ENCODE measurements around the gene TEKT5. TPM values are rescaled to one million over a fixed set of nuclear protein-coding genes. Genes with fewer than 3 reads are reported as not detected.

Gene TEKT5
- total and polyA plus RNA-seq, 2 experiments from 2014 or later = not detected

DNA sequence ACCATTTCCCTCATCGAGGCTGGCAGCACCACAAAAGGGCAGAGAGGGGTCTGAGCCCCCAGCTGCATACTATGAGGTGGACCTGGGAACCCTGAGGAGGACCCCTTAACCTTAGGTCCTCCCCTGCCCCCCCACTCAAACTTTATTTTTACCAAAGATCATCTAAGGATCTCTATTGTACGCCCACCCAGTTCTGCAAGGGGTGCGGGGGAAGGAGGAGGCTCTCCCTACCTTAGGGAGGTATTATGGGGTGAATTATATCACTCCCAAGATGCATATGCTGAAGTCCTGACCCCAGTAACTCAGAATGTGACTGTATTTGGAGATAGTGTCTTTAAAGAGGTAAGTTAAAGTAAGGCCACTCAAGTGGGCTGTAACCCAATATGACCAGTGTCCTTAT is 87.6 kb downstream of the TEKT5 start:
- no peaks in the 10 kb centered on the region for H4K20me1 ChIP-seq (ENCODE audit: insufficient read depth)
- H3K9ac ChIP-seq = no peak overlapping the region
- 65 to 69% methylated on average over 3 of the region's 3 CpGs for WGBS, 2 experiments (ENCODE audit: low coverage in 1 of 2, low lambda C conversion rate in 2 of 2, missing lambda C conversion rate in 2 of 2)
- H3K27ac ChIP-seq = no peak overlapping the region
- H3K4me2 ChIP-seq (ENCODE audit: unreplicated experiment) = no peak overlapping the region
- TF ChIP-seq EZH2 (IDR thresholded peaks at IDR 0.05; ENCODE audit: insufficient read depth, poor library complexity, severe bottlenecking) (no peak), EZH2phosphoT487 (IDR thresholded peaks at IDR 0.05; ENCODE audit: insufficient read depth, low read depth) (no peak)
- H3K36me3 ChIP-seq (ENCODE audit: low read depth) = no peaks in the 10 kb centered on the region
- in situ Hi-C loops (cut with MboI) = no loop called here
- H3K4me1 ChIP-seq (ENCODE audit: insufficient read depth) = peaks cover 20% of the 10 kb centered on the region
- H3K79me2 ChIP-seq (ENCODE audit: insufficient read depth) = no peaks in the 10 kb centered on the region
- no peaks in the 10 kb centered on the region for H3K9me3 ChIP-seq (ENCODE audit: low read depth)
- no peak overlapping the region for H3K4me3 ChIP-seq
- H3K27me3 ChIP-seq (replicated peaks; ENCODE audit: insufficient read depth) = no peaks in the 10 kb centered on the region
- H2AFZ ChIP-seq = no peak overlapping the region
- no peak for DNase-seq
- no peaks in the 10 kb centered on the region for H3K9me2 ChIP-seq (ENCODE audit: insufficient read depth)
- H3F3A ChIP-seq (ENCODE audit: insufficient read depth) = peaks cover 23% of the 10 kb centered on the region

GRCh38 chr16:10606607-10607006 is 88.1 kb downstream of the TEKT5 start:
- Histone ChIP-seq H3K4me1 (ENCODE audit: insufficient read depth) (peaks cover 20% of the 10 kb centered on the region), H3K9ac (no peak overlapping the region), H3K9me3 (ENCODE audit: low read depth) (no peaks in the 10 kb centered on the region), H3K27me3 (replicated peaks; ENCODE audit: insufficient read depth) (no peaks in the 10 kb centered on the region), H3K36me3 (ENCODE audit: low read depth) (no peaks in the 10 kb centered on the region), H3K4me3 (no peak overlapping the region), H3K9me2 (ENCODE audit: insufficient read depth) (no peaks in the 10 kb centered on the region), H4K20me1 (ENCODE audit: insufficient read depth) (no peaks in the 10 kb centered on the region), H3K79me2 (ENCODE audit: insufficient read depth) (no peaks in the 10 kb centered on the region), H3F3A (ENCODE audit: insufficient read depth) (peaks cover 23% of the 10 kb centered on the region), H2AFZ (no peak overlapping the region), H3K4me2 (ENCODE audit: unreplicated experiment) (no peak overlapping the region), H3K27ac (no peak overlapping the region)
- no peak for DNase-seq
- 84 to 88% methylated on average over 6 of the region's 6 CpGs for WGBS, 2 experiments (ENCODE audit: low coverage in 1 of 2, low lambda C conversion rate in 2 of 2, missing lambda C conversion rate in 2 of 2)
- TF ChIP-seq EZH2 (IDR thresholded peaks at IDR 0.05; ENCODE audit: insufficient read depth, poor library complexity, severe bottlenecking) (no peak), EZH2phosphoT487 (IDR thresholded peaks at IDR 0.05; ENCODE audit: insufficient read depth, low read depth) (no peak)
- in situ Hi-C loops (cut with MboI) = no loop called here

GRCh38 chr16:10605636-10606035 is 89.1 kb downstream of the TEKT5 start:
- H3K79me2 ChIP-seq (ENCODE audit: insufficient read depth) = no peaks in the 10 kb centered on the region
- no peaks in the 10 kb centered on the region for H4K20me1 ChIP-seq (ENCODE audit: insufficient read depth)
- H3K27me3 ChIP-seq (replicated peaks; ENCODE audit: insufficient read depth) = no peaks in the 10 kb centered on the region
- no peak overlapping the region for H3K4me3 ChIP-seq
- peaks cover 25% of the 10 kb centered on the region for H3K4me1 ChIP-seq (ENCODE audit: insufficient read depth)
- no peak overlapping the region for H3K27ac ChIP-seq
- H3K4me2 ChIP-seq (ENCODE audit: unreplicated experiment) = no peak overlapping the region
- no peak overlapping the region for H2AFZ ChIP-seq
- no peaks in the 10 kb centered on the region for H3K36me3 ChIP-seq (ENCODE audit: low read depth)
- peaks cover 25% of the 10 kb centered on the region for H3F3A ChIP-seq (ENCODE audit: insufficient read depth)
- TF ChIP-seq EZH2 (IDR thresholded peaks at IDR 0.05; ENCODE audit: insufficient read depth, poor library complexity, severe bottlenecking) = no peak
- TF ChIP-seq EZH2phosphoT487 (IDR thresholded peaks at IDR 0.05; ENCODE audit: insufficient read depth, low read depth) = no peak
- in situ Hi-C loops (cut with MboI) = no loop called here
- H3K9ac ChIP-seq = no peak overlapping the region
- no peaks in the 10 kb centered on the region for H3K9me3 ChIP-seq (ENCODE audit: low read depth)
- H3K9me2 ChIP-seq (ENCODE audit: insufficient read depth) = no peaks in the 10 kb centered on the region
- DNase-seq = no peak
- 85 to 91% methylated on average over 3 of the region's 3 CpGs for WGBS, 2 experiments (ENCODE audit: low coverage in 1 of 2, low lambda C conversion rate in 2 of 2, missing lambda C conversion rate in 2 of 2)

DNA sequence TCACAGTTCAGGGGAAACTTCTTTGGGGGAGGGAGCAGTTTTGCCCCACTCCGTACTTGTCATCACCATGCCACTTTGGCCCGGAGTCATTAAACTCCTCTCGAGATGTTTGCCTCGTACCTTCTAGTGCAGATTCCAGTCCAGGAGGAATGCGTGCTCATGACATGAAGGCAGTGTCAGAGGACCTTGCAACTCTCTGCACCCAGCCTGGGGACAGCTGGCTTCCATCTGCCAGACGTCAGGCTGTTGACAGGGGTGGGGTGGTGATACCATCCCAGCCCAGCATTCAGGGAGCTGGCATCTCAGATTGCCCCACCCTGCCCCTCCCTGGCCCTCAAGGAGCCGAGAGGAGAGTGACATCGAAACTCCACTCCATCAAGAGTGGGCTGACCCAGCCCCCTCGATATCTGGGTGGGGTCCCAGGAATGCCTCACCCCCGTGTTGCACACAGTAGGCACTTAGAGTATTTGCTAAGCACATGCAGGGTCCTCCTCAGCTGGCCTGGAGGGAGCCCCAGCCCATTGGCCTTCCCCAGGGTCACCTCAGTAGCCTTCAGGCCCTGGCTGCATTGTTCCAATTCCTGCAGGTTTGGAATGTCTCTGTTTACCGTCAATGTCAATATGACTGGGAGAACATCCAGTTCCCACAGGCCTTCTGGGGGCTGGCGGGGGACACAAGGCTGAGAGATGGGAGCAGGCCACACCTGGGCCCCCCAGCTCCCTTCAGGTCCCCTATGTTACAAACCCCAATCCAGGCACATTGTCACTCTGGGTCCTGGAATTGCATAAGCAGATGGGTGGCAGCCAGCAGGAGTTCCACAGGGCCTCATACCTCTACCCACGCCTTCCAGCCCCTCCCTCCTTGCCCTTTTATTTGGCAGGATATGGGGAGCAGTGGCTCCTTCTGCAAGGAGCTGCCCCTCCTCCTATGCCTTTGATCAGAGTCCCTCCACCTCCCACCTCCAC is 93.0 kb downstream of the TEKT5 start:
- no peak overlapping the region for H3K9ac ChIP-seq
- no peak overlapping the region for H2AFZ ChIP-seq
- H3K9me3 ChIP-seq (ENCODE audit: low read depth) = no peaks in the 10 kb centered on the region
- no peaks in the 10 kb centered on the region for H3K79me2 ChIP-seq (ENCODE audit: insufficient read depth)
- H3K4me1 ChIP-seq (ENCODE audit: insufficient read depth) = peaks cover 9% of the 10 kb centered on the region
- no peak overlapping the region for H3K4me3 ChIP-seq
- no peak for TF ChIP-seq EZH2 (IDR thresholded peaks at IDR 0.05; ENCODE audit: insufficient read depth, poor library complexity, severe bottlenecking)
- no peak for TF ChIP-seq EZH2phosphoT487 (IDR thresholded peaks at IDR 0.05; ENCODE audit: insufficient read depth, low read depth)
- H3K9me2 ChIP-seq (ENCODE audit: insufficient read depth) = no peaks in the 10 kb centered on the region
- no peak for DNase-seq
- H3K27ac ChIP-seq = no peak overlapping the region
- H3F3A ChIP-seq (ENCODE audit: insufficient read depth) = 0 out of 2 replicates have a peak, but pooled peaks cover 8% of the 10 kb centered on the region
- in situ Hi-C loops (cut with MboI) = no loop called here
- no peaks in the 10 kb centered on the region for H4K20me1 ChIP-seq (ENCODE audit: insufficient read depth)
- H3K36me3 ChIP-seq (ENCODE audit: low read depth) = no peaks in the 10 kb centered on the region
- no peak overlapping the region for H3K4me2 ChIP-seq (ENCODE audit: unreplicated experiment)
- no peaks in the 10 kb centered on the region for H3K27me3 ChIP-seq (replicated peaks; ENCODE audit: insufficient read depth)
- 52 to 53% methylated on average over 13 of the region's 13 CpGs for WGBS, 2 experiments (ENCODE audit: low coverage in 1 of 2, low lambda C conversion rate in 2 of 2, missing lambda C conversion rate in 2 of 2)
